Duodenal mucosa (tissue), 2 donors: ENCODE measurements around the gene LUZP1.

ENCODE experiments used
- H3K27ac ChIP-seq: one replicate; pipeline ENCODE4 v1.7.0; 2013; ENCODE audit warnings: low read depth, low read length
- H3K27me3 ChIP-seq, 2 donors: one replicate each; pipeline ENCODE4 v1.7.0; 2013; ENCODE audit warnings: low read length in 2 of 2, control low read depth in 1 of 2; ENCODE audit not compliant: insufficient read depth in 2 of 2, control insufficient read depth in 1 of 2
- H3K36me3 ChIP-seq, 2 donors: one replicate each; pipeline ENCODE4 v1.7.0; 2013; ENCODE audit warnings: low read length in 2 of 2, control low read depth in 1 of 2; ENCODE audit not compliant: insufficient read depth in 2 of 2, control insufficient read depth in 1 of 2
- H3K4me1 ChIP-seq, 2 donors: one replicate each; pipeline ENCODE4 v1.7.0; 2013; ENCODE audit warnings: low read length in 2 of 2, control low read depth in 1 of 2; ENCODE audit not compliant: insufficient read depth in 2 of 2, control insufficient read depth in 1 of 2
- H3K4me3 ChIP-seq, 2 donors: one replicate each; pipeline ENCODE4 v1.7.0; 2013; ENCODE audit warnings: low read length in 2 of 2, low read depth in 1 of 2
- H3K9ac ChIP-seq, 2 donors: one replicate each; pipeline ENCODE4 v1.7.0; 2013; ENCODE audit warnings: low read length in 2 of 2, low read depth in 1 of 2
- H3K9me3 ChIP-seq, 2 donors: one replicate each; pipeline ENCODE4 v1.7.0; 2013; ENCODE audit warnings: low read length in 2 of 2, control low read depth in 1 of 2; ENCODE audit not compliant: control insufficient read depth in 1 of 2

The LUZP1 gene

GRCh38 chr1:23039308-23039826 is 129.3 kb downstream of the LUZP1 start:
- Histone ChIP-seq H3K27me3 (no peaks in the 10 kb centered on the region), H3K36me3 (peaks cover 0 to 2% of the 10 kb centered on the region in 2 donors), H3K4me1 (no peaks in the 10 kb centered on the region), H3K4me3 (no peak overlapping the region), H3K9me3 (no peaks in the 10 kb centered on the region), H3K9ac (no peak overlapping the region), H3K27ac (no peak overlapping the region)

- Histone ChIP-seq H3K36me3 (no peaks in the 10 kb centered on the region), H3K27me3 (no peaks in the 10 kb centered on the region), H3K9me3 (no peaks in the 10 kb centered on the region), H3K27ac (no peak overlapping the region), H3K4me1 (no peaks in the 10 kb centered on the region), H3K4me3 (no peak overlapping the region), H3K9ac (no peak overlapping the region)
Measured at GRCh38 chr1:23037081-23037740, 131.4 kb downstream of the LUZP1 start.

GRCh38 chr1:23035823-23036452 is 132.7 kb downstream of the LUZP1 start:
- Histone ChIP-seq H3K27me3 (no peaks in the 10 kb centered on the region), H3K27ac (no peak overlapping the region), H3K9ac (no peak overlapping the region), H3K4me1 (no peaks in the 10 kb centered on the region), H3K4me3 (no peak overlapping the region), H3K9me3 (no peaks in the 10 kb centered on the region), H3K36me3 (no peaks in the 10 kb centered on the region)
